K562 (cell line): ENCODE results near the gene TTLL11. TPM values are rescaled to one million over a fixed set of nuclear protein-coding genes. Genes with fewer than 3 reads are reported as not detected.

Experiments
- ATAC-seq: fragments of 200-7000 bp; cut with Tn5 transposase; 3 replicates; pipeline ENCODE4 v1.9.1; 2020; ENCODE audit warnings: moderate library complexity
- BruUV-seq: library from RNA; stranded (reverse); fragments of 400-500 nt; replicated peaks from 2 replicates; lab custom pipeline; 2021; lab: Mats Ljungman, UMichigan
- CTCF ChIA-PET: fragments of 300-600 bp; formaldehyde crosslinking; extraction: SDS; loops from one replicate; lab custom pipeline; 2021; ENCODE audit warnings: low intra/inter-chr PET ratio; lab: Yijun Ruan, JAX
- POLR2A ChIA-PET: fragments of 300-600, 350-650 bp; sonication (Branson Sonifier 250); formaldehyde crosslinking; extraction: SDS; loops from one replicate; lab custom pipeline; 2021; ENCODE audit warnings: antibody characterized with exemption, inconsistent platforms; lab: Yijun Ruan, JAX
- DNase-seq, 4 experiments: peaks; one replicate each; pipeline versions ENCODE4 v3.0.0 to v3.0.0-alpha.2; 2011 to 2018; ENCODE audit warnings: low spot score in 3 of 4, mixed read lengths in 3 of 4; ENCODE audit errors: extremely low read depth in 1 of 4
- FAIRE-seq: peaks from 2 replicates; lab custom pipeline; 2011; peaks lifted over from hg19 to GRCh38; lab: Jason Lieb, UNC
- H2AFZ ChIP-seq: 2 replicates; pipeline ENCODE4 v1.6.0; 2011; ENCODE audit warnings: low read depth, low read length, control low read depth, inconsistent platforms
- H3K27ac ChIP-seq: fragments of 200-600 bp; 3 replicates; pipeline ENCODE4 v1.8.0; 2011; ENCODE audit warnings: low read depth, mild to moderate bottlenecking, control low read depth, inconsistent platforms, low read length, moderate library complexity, mixed read lengths; ENCODE audit errors: extremely low read depth
- H3K27me3 ChIP-seq, 2 experiments: fragments of 300-600 bp in 1 of 2; 2 replicates in 1 of 2; 3 replicates in 1 of 2; pipeline versions ENCODE4 v1.6.0 to v1.8.0; 2011; ENCODE audit warnings: inconsistent platforms in 2 of 2, low read length in 2 of 2, mild to moderate bottlenecking in 1 of 2, mixed read lengths in 1 of 2, moderate library complexity in 1 of 2; ENCODE audit not compliant: control insufficient read depth in 2 of 2, insufficient read depth in 2 of 2
- H3K36me3 ChIP-seq: fragments of 300-600 bp; 3 replicates; pipeline ENCODE4 v1.8.0; 2011; ENCODE audit warnings: mild to moderate bottlenecking, low read length, inconsistent platforms; ENCODE audit not compliant: control insufficient read depth, insufficient read depth
- H3K4me1 ChIP-seq, 2 experiments: fragments of 200-600 bp in 1 of 2; replicated peaks in 1 of 2; 2 replicates in 1 of 2; 3 replicates in 1 of 2; pipeline versions ENCODE4 v1.5.1 to v1.8.0; 2011; ENCODE audit warnings: inconsistent platforms in 2 of 2, low read length in 2 of 2, mild to moderate bottlenecking in 1 of 2, mixed read lengths in 1 of 2, moderate library complexity in 1 of 2; ENCODE audit not compliant: control insufficient read depth in 2 of 2, insufficient read depth in 2 of 2
- H3K4me2 ChIP-seq: 2 replicates; pipeline ENCODE4 v1.6.1; 2011; ENCODE audit warnings: low read length, control low read depth, inconsistent platforms, mixed read lengths; ENCODE audit not compliant: insufficient read depth
- H3K4me3 ChIP-seq: fragments of 200-600 bp; sonication (generic), shearing (Covaris generic); 2 replicates; pipeline ENCODE4 v1.5.1; 2016; ENCODE audit warnings: control low read depth, inconsistent platforms
- H3K79me2 ChIP-seq: fragments of 200-600 bp; 3 replicates; pipeline ENCODE4 v1.8.0; 2011; ENCODE audit warnings: low read length, inconsistent platforms; ENCODE audit not compliant: control insufficient read depth, insufficient read depth
- H3K9ac ChIP-seq, 2 experiments: 2 replicates each; pipeline versions ENCODE4 v1.6.0 to v1.6.1; 2011; ENCODE audit warnings: low read depth in 2 of 2, low read length in 2 of 2, control low read depth in 1 of 2, inconsistent platforms in 1 of 2, mild to moderate bottlenecking in 1 of 2, mixed read lengths in 1 of 2; ENCODE audit not compliant: insufficient read depth in 1 of 2
- H3K9me1 ChIP-seq: one replicate; pipeline ENCODE4 v1.6.0; 2011; ENCODE audit warnings: inconsistent platforms, mild to moderate bottlenecking, low read length, moderate library complexity; ENCODE audit not compliant: control insufficient read depth, insufficient read depth
- H3K9me3 ChIP-seq: replicated peaks from 2 replicates; pipeline ENCODE4 v1.5.1; 2011; ENCODE audit warnings: low read depth, low read length, inconsistent platforms; ENCODE audit not compliant: control insufficient read depth, insufficient read depth
- H4K20me1 ChIP-seq: replicated peaks from 2 replicates; pipeline ENCODE4 v1.6.1; 2011; ENCODE audit warnings: low read length, inconsistent platforms, mixed read lengths; ENCODE audit not compliant: control insufficient read depth, insufficient read depth
- KDM2B ChIP-seq: fragments of 250-450 bp; sonication (Bioruptor Pico); IDR thresholded peaks from 2 replicates; pipeline ENCODE4 v1.8.0; 2021; ENCODE audit warnings: mild to moderate bottlenecking, moderate library complexity
- ZNF75A ChIP-seq: fragments of 450-650 bp; formaldehyde crosslinking; IDR thresholded peaks from 2 replicates; pipeline ENCODE4 v1.4.0; 2020; ENCODE audit warnings: mild to moderate bottlenecking
- WGBS: fragments of 100-300 bp; shearing (Covaris generic); methylation state at CpG from one replicate; pipeline ENCODE4 v1.1.6; 2016; ENCODE audit warnings: low coverage, mixed read lengths; ENCODE audit not compliant: insufficient coverage; ENCODE audit errors: missing lambda C conversion rate; 5-methylcytosine and 5-hydroxymethylcytosine counted together
- in situ Hi-C: fragments of 300-500 bp; cut with MboI; formaldehyde crosslinking; loops from 4 replicates; pipeline ENCODE4 v1.15.0; 2018; ENCODE audit warnings: inconsistent platforms, mixed read lengths
- intact Hi-C: fragments of 100-400 bp; cut with micrococcal nuclease; formaldehyde crosslinking; loops from 2 replicates; pipeline ENCODE4 v1.14.2; 2022
- polyA plus RNA-seq, 8 experiments: library from polyadenylated mRNA; depleted of rRNA in 4 of 8; stranded (reverse) in 5 of 8; unstranded in 3 of 8; fragments of >200 nt; fragmentation: Nextera tagmentation in 2 of 8; fragmentation: Illumina TruSeq in 1 of 8; extraction: Ambion mirVana in 2 of 8; extraction: Trizol in 1 of 8; gene quantifications; 2 replicates each; pipeline versions ENCODE4 v1.2.1 to v1.2.3, GENCODE V29; 2011 to 2014; ENCODE audit warnings: inconsistent platforms in 1 of 8, missing spikeins in 1 of 8
- total RNA-seq, 7 experiments: library from RNA; depleted of rRNA in 6 of 7; stranded (reverse); fragments of >200 nt in 6 of 7; fragmentation: Illumina TruSeq in 2 of 7; extraction: Trizol in 2 of 7; gene quantifications; 2 replicates each; pipeline versions ENCODE4 v1.2.1 to v1.2.3, GENCODE V29; 2011 to 2021; ENCODE audit warnings: low replicate concordance in 1 of 7
- TF ChIP-seq, protein P1 (sequence below): fragments of 450-650 bp; formaldehyde crosslinking; IDR thresholded peaks from 2 replicates; pipeline ENCODE4 v1.4.0; 2020; ENCODE audit warnings: mild to moderate bottlenecking, moderate library complexity
- TF ChIP-seq, protein P2 (sequence below): fragments of 450-650 bp; IDR thresholded peaks from 2 replicates; pipeline ENCODE4 v1.6.1; 2017; ENCODE audit warnings: antibody characterized with exemption, mild to moderate bottlenecking

TTLL11 gene
- total and polyA plus RNA-seq, 9 of the 15 experiments (the other 6 are each of a cell fraction or from before 2014, with no cell fraction given): 0.83 to 4.4 (median 2.7) TPM

DNA sequence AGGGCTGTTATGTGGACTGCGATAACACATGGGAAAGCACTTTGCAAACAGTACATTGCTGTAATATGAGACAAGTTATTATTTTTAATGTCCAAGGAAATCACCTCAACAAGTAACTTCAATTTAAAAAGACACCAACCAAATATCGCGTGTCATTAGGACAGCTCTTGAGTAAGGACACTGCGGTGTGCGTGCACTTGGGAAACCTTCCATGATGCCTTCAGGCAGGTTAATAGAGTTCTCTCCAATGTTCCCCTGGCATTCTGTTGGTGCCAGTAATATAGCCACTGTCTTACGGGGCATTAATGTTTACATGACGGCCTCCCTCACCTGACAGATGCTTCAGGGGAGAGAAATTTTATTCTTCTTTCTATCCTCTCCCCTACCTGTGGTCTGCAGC is 42.9 kb downstream of the TTLL11 start:
- TF ChIP-seq, protein P1, sequence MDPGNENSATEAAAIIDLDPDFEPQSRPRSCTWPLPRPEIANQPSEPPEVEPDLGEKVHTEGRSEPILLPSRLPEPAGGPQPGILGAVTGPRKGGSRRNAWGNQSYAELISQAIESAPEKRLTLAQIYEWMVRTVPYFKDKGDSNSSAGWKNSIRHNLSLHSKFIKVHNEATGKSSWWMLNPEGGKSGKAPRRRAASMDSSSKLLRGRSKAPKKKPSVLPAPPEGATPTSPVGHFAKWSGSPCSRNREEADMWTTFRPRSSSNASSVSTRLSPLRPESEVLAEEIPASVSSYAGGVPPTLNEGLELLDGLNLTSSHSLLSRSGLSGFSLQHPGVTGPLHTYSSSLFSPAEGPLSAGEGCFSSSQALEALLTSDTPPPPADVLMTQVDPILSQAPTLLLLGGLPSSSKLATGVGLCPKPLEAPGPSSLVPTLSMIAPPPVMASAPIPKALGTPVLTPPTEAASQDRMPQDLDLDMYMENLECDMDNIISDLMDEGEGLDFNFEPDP (CRISPR knock-in tag): no peak
- TF ChIP-seq, all 486 proteins: peak for 0
- H3K27me3 ChIP-seq: no peaks in the 10 kb centered on the region
- DNase-seq (no peak), FAIRE-seq (no peak), ATAC-seq (no peak)
- H2AFZ ChIP-seq: no peak overlapping the region
- no peak overlapping the region for H3K4me2 ChIP-seq
- no TSS peak for BruUV-seq
- H3K9me1 ChIP-seq: no peaks in the 10 kb centered on the region
- ChIA-PET POLR2A (no interaction called here), CTCF (no interaction called here)
- H3K9me3 ChIP-seq: no peaks in the 10 kb centered on the region
- no peak overlapping the region for H3K27ac ChIP-seq
- H4K20me1 ChIP-seq: no peaks in the 10 kb centered on the region
- in situ Hi-C loops: no loop called here
- 85% methylated on average over 7 of the region's 7 CpGs for WGBS
- no peak overlapping the region for H3K4me3 ChIP-seq
- no peaks in the 10 kb centered on the region for H3K36me3 ChIP-seq
- H3K79me2 ChIP-seq: no peaks in the 10 kb centered on the region
- H3K4me1 ChIP-seq: peaks cover 8 to 18% of the 10 kb centered on the region in 2 experiments; a peak in 3 of 5 replicates
- H3K9ac ChIP-seq: no peak overlapping the region
- intact Hi-C loops: no loop called here

DNA sequence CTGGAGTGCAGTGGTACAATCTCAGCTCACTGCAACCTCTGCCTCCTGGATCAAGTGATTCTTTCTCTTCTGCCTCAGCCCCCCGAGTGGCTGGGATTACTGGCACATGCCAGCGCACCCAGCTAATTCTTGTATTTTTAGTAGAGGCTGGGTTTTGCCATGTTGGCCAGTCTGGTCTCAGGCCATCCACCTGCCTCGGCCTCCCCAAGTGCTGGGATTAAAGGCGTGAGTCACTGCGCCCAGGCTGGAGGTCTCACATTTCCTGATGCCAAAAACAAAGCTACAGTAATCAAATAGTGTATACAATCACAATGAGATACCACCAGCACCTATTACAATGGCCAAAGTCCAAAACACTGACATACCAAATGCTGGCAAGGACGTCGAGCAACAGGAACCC is 51.1 kb downstream of the TTLL11 start:
- H3K9ac ChIP-seq: peak overlapping the region in 1 of 2 experiments; percentile 29; a peak in 1 of 4 replicates
- CTCF ChIA-PET: no interaction called here
- H3K4me1 ChIP-seq: no peaks in the 10 kb centered on the region
- no peak overlapping the region for H3K4me3 ChIP-seq
- no peak overlapping the region for H2AFZ ChIP-seq
- no peaks in the 10 kb centered on the region for H4K20me1 ChIP-seq
- POLR2A ChIA-PET: no interaction called here
- WGBS: 72% methylated on average over 7 of the region's 7 CpGs
- peaks cover 4% of the 10 kb centered on the region; the same call in 1 of the 3 replicates for H3K36me3 ChIP-seq
- intact Hi-C loops (no loop called here), in situ Hi-C loops (no loop called here)
- BruUV-seq: no TSS peak
- no peaks in the 10 kb centered on the region for H3K9me1 ChIP-seq
- ATAC-seq (no peak), FAIRE-seq (no peak), DNase-seq (no peak)
- TF ChIP-seq ZNF75A (CRISPR knock-in tag) (no peak), KDM2B (CRISPR knock-in tag) (no peak)
- TF ChIP-seq, protein P2, sequence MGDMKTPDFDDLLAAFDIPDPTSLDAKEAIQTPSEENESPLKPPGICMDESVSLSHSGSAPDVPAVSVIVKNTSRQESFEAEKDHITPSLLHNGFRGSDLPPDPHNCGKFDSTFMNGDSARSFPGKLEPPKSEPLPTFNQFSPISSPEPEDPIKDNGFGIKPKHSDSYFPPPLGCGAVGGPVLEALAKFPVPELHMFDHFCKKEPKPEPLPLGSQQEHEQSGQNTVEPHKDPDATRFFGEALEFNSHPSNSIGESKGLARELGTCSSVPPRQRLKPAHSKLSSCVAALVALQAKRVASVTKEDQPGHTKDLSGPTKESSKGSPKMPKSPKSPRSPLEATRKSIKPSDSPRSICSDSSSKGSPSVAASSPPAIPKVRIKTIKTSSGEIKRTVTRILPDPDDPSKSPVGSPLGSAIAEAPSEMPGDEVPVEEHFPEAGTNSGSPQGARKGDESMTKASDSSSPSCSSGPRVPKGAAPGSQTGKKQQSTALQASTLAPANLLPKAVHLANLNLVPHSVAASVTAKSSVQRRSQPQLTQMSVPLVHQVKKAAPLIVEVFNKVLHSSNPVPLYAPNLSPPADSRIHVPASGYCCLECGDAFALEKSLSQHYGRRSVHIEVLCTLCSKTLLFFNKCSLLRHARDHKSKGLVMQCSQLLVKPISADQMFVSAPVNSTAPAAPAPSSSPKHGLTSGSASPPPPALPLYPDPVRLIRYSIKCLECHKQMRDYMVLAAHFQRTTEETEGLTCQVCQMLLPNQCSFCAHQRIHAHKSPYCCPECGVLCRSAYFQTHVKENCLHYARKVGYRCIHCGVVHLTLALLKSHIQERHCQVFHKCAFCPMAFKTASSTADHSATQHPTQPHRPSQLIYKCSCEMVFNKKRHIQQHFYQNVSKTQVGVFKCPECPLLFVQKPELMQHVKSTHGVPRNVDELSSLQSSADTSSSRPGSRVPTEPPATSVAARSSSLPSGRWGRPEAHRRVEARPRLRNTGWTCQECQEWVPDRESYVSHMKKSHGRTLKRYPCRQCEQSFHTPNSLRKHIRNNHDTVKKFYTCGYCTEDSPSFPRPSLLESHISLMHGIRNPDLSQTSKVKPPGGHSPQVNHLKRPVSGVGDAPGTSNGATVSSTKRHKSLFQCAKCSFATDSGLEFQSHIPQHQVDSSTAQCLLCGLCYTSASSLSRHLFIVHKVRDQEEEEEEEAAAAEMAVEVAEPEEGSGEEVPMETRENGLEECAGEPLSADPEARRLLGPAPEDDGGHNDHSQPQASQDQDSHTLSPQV: no peak
- H3K79me2 ChIP-seq: no peaks in the 10 kb centered on the region
- no peak overlapping the region for H3K27ac ChIP-seq
- H3K4me2 ChIP-seq: no peak overlapping the region
- H3K27me3 ChIP-seq: no peaks in the 10 kb centered on the region
- no peaks in the 10 kb centered on the region for H3K9me3 ChIP-seq
